HFFc6 (cell line): ENCODE results near the gene PTPRN2. TPM values are rescaled to one million over a fixed set of nuclear protein-coding genes. Genes with fewer than 3 reads are reported as not detected.

ENCODE experiments used
- DNase-seq: peaks from one replicate; pipeline ENCODE4 v3.0.0-alpha.2; 2018
- H3K27ac Mint-ChIP-seq: 2 replicates; pipeline ENCODE4 v1.8.0; 2020; ENCODE audit warnings: mild to moderate bottlenecking, mixed read lengths
- H3K27me3 Mint-ChIP-seq: 2 replicates; pipeline ENCODE4 v1.8.0; 2021; ENCODE audit warnings: mild to moderate bottlenecking, moderate library complexity, mixed read lengths; ENCODE audit not compliant: insufficient read depth
- H3K36me3 Mint-ChIP-seq: 2 replicates; pipeline ENCODE4 v1.8.0; 2021; ENCODE audit warnings: low read depth, mixed read lengths
- H3K4me1 Mint-ChIP-seq: 2 replicates; pipeline ENCODE4 v1.8.0; 2020; ENCODE audit warnings: low read depth, mixed read lengths
- H3K4me3 Mint-ChIP-seq: 2 replicates; pipeline ENCODE4 v1.8.0; 2020; ENCODE audit warnings: mild to moderate bottlenecking, moderate library complexity, mixed read lengths
- H3K9me3 Mint-ChIP-seq: 2 replicates; pipeline ENCODE4 v1.8.0; 2020; ENCODE audit warnings: mild to moderate bottlenecking, mixed read lengths
- total RNA-seq, 6 experiments: library from RNA; stranded (reverse); fragmentation: NEBNext Ultra II Directional; extraction: Animal tissue kit (Norgen Biotek cat#: 25700); gene quantifications; 2 replicates in 1 of 6; 3 replicates in 5 of 6; pipeline ENCODE4 v1.2.3, GENCODE V29; 2021
- TF ChIP-seq, protein P1 (sequence below): fragments of 200-600 bp; sonication (generic); IDR thresholded peaks from 2 replicates; pipeline ENCODE4 v1.5.0; 2021; ENCODE audit warnings: antibody characterized with exemption, mild to moderate bottlenecking

The PTPRN2 gene
- total RNA-seq, 6 experiments from 2014 or later = 0.05 to 0.27 (median 0.23) TPM

- H3K4me1 Mint-ChIP-seq = no peaks in the 10 kb centered on the region
- H3K27ac Mint-ChIP-seq = no peak overlapping the region
- TF ChIP-seq, protein P1, sequence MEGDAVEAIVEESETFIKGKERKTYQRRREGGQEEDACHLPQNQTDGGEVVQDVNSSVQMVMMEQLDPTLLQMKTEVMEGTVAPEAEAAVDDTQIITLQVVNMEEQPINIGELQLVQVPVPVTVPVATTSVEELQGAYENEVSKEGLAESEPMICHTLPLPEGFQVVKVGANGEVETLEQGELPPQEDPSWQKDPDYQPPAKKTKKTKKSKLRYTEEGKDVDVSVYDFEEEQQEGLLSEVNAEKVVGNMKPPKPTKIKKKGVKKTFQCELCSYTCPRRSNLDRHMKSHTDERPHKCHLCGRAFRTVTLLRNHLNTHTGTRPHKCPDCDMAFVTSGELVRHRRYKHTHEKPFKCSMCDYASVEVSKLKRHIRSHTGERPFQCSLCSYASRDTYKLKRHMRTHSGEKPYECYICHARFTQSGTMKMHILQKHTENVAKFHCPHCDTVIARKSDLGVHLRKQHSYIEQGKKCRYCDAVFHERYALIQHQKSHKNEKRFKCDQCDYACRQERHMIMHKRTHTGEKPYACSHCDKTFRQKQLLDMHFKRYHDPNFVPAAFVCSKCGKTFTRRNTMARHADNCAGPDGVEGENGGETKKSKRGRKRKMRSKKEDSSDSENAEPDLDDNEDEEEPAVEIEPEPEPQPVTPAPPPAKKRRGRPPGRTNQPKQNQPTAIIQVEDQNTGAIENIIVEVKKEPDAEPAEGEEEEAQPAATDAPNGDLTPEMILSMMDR = no peak
- H3K27me3 Mint-ChIP-seq = peaks cover 5% of the 10 kb centered on the region
- no peak overlapping the region for H3K4me3 Mint-ChIP-seq
- DNase-seq = no peak
- H3K36me3 Mint-ChIP-seq = peaks cover 14% of the 10 kb centered on the region
- H3K9me3 Mint-ChIP-seq = peaks cover 70% of the 10 kb centered on the region
Measured at GRCh38 chr7:158362001-158362400, 225.6 kb downstream of the PTPRN2 start.

- Mint-ChIP-seq H3K36me3 (peaks cover 14% of the 10 kb centered on the region), H3K4me1 (no peaks in the 10 kb centered on the region), H3K27ac (no peak overlapping the region), H3K9me3 (peaks cover 73% of the 10 kb centered on the region), H3K27me3 (peaks cover 6% of the 10 kb centered on the region), H3K4me3 (no peak overlapping the region)
- DNase-seq = no peak
- TF ChIP-seq, protein P1 = no peak
Measured at GRCh38 chr7:158361326-158361946, 226.2 kb downstream of the PTPRN2 start.

GRCh38 chr7:158358926-158359645 is 228.5 kb downstream of the PTPRN2 start:
- Mint-ChIP-seq H3K9me3 (peaks cover 68% of the 10 kb centered on the region), H3K4me1 (no peaks in the 10 kb centered on the region), H3K27ac (no peak overlapping the region), H3K4me3 (no peak overlapping the region), H3K27me3 (peaks cover 6% of the 10 kb centered on the region), H3K36me3 (peaks cover 4% of the 10 kb centered on the region; the same call in 1 of the 2 replicates)
- no peak for DNase-seq
- TF ChIP-seq, protein P1 = no peak

DNA sequence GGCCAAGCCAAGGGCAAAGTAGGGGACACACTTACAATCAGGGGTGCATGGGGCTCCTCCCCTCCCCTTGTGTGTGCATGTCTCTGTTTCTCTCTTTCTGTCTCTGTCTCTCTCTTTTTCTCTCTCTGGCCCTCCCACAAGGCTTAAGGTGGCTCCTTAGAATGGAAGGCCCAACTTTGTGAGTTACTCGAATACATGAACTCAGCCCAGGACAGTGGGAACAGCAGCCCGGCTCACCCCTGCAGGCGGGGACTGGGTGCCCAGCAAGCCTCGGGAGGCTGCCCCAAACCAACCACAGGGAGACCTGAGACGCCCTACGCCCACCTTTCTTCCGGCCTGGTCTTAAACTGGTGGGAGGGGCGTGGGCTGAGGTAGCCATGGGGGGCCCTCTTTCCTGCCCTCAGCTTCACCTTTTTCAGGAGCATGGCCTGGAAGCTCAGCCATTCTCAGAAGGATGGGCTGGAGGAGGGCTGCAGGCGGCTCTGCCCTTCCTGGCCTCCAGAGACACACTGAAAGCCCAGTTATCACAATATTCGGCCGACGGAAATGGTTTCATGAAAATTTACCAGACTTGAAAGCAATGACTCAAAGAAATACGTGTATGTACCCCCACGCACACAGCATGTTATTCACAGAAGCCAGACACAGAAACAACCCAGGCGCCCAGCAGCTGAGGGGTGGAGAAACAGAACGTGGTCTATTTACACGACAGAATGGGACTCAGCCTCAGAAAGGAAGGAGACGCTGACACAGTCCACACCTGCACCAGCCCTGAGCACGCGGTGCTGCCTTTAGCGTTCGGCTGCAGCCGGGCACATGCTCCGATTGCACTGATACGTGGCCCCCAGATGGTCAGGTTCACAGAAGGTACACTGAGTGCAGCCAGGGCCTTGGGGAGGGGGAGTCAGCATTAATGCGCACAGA is 229.5 kb downstream of the PTPRN2 start:
- DNase-seq = no peak
- H3K4me1 Mint-ChIP-seq = no peaks in the 10 kb centered on the region
- peaks cover 6% of the 10 kb centered on the region for H3K27me3 Mint-ChIP-seq
- TF ChIP-seq, protein P1 = no peak
- H3K4me3 Mint-ChIP-seq = no peak overlapping the region
- H3K9me3 Mint-ChIP-seq = peaks cover 63% of the 10 kb centered on the region
- 0 out of 2 replicates have a peak, but pooled peaks cover 4% of the 10 kb centered on the region for H3K36me3 Mint-ChIP-seq
- no peak overlapping the region for H3K27ac Mint-ChIP-seq

DNA sequence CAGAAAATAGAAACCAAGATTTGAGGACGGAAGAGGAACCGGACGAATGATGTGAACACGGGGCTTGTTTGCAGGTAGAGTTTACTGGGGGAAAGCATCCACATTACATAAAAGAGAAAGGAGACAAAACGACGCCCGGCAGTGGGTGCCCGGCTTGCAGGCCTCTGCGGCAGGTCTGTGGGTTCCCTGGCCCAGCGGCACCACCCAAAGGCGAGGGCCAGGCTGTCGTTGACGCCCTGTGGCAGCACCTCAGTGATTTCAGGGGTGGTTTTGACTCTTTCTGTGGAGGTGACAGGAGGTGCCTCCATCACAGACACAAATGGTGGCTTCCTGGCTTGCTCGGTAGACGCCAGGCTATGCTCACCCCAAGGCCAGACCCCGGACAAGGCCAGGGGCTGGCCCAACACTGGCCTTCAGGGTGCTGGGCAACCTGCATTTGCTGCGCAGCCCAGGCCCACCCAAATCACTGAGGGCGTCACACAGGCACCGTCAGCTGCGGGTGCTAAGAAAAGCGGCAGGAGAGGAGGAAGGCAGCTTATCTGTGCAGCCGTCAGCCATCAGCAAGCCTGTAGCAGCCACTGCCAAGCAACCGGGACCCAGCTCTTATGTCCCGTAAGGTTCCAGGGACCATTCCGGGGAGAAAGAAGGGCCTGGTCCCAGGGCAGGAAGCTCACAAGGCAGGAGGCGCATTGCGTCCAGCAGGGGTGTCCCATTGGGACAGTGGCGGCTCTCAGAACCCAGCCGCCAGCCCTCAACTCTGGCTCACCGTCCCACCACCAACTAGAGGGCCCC is 230.3 kb downstream of the PTPRN2 start:
- Mint-ChIP-seq H3K36me3 (0 out of 2 replicates have a peak, but pooled peaks cover 4% of the 10 kb centered on the region), H3K4me1 (no peaks in the 10 kb centered on the region), H3K27me3 (peaks cover 6% of the 10 kb centered on the region), H3K27ac (no peak overlapping the region), H3K9me3 (peaks cover 62% of the 10 kb centered on the region), H3K4me3 (no peak overlapping the region)
- TF ChIP-seq, protein P1 = no peak
- DNase-seq = no peak
